HepG2 (cell line): ENCODE results near the gene GPR33. TPM values are rescaled to one million over a fixed set of nuclear protein-coding genes. Genes with fewer than 3 reads are reported as not detected.

Source experiments
- ATAD3A ChIP-seq: sonication (generic); formaldehyde crosslinking; IDR thresholded peaks from 2 replicates; pipeline ENCODE4 v1.4.0; 2020; ENCODE audit warnings: missing genetic modification reagents
- ELF4 ChIP-seq: sonication (generic); formaldehyde crosslinking; IDR thresholded peaks from 2 replicates; pipeline ENCODE4 v1.5.0; 2020; ENCODE audit warnings: missing genetic modification reagents, mild to moderate bottlenecking, moderate library complexity, borderline replicate concordance
- FOXO1 ChIP-seq: sonication (generic); formaldehyde crosslinking; IDR thresholded peaks from 2 replicates; pipeline ENCODE4 v1.4.0; 2020; ENCODE audit warnings: missing genetic modification reagents
- GTF2F1 ChIP-seq: fragments of 150-350 bp; IDR thresholded peaks from 2 replicates; pipeline ENCODE4 v1.6.1; 2014; ENCODE audit warnings: low read length
- IKZF4 ChIP-seq: sonication (generic); formaldehyde crosslinking; IDR thresholded peaks from 2 replicates; pipeline ENCODE4 v1.5.1; 2020; ENCODE audit warnings: borderline replicate concordance, mild to moderate bottlenecking, low read depth, missing genetic modification reagents; ENCODE audit errors: not compliant biosample characterization
- MAF1 ChIP-seq: sonication (generic); formaldehyde crosslinking; IDR thresholded peaks from 2 replicates; pipeline ENCODE4 v1.5.0; 2020; ENCODE audit warnings: missing genetic modification reagents, borderline replicate concordance
- MXI1 ChIP-seq: IDR thresholded peaks from 3 replicates; pipeline ENCODE4 v1.6.1; 2012; ENCODE audit warnings: low read depth, low read length, inconsistent platforms, borderline replicate concordance
- MYC ChIP-seq: sonication (generic); formaldehyde crosslinking; IDR thresholded peaks from 2 replicates; pipeline ENCODE4 v1.9.0; 2021; ENCODE audit warnings: missing genetic modification reagents, borderline replicate concordance
- RARA ChIP-seq: IDR thresholded peaks from 2 replicates; pipeline ENCODE4 v1.6.1; 2016; ENCODE audit warnings: missing genetic modification reagents, missing compliant biosample characterization
- RFX5 ChIP-seq: IDR thresholded peaks from 2 replicates; pipeline ENCODE4 v1.6.1; 2011; ENCODE audit warnings: low read depth, low read length, improper control_type of control experiment
- SP5 ChIP-seq: IDR thresholded peaks from 2 replicates; pipeline ENCODE4 v1.6.1; 2016; ENCODE audit warnings: low read depth, borderline replicate concordance
- TMF1 ChIP-seq: sonication (generic); formaldehyde crosslinking; IDR thresholded peaks from 2 replicates; pipeline ENCODE4 v1.8.1; 2022; ENCODE audit warnings: low read depth, missing genetic modification reagents
- XRCC5 ChIP-seq: fragments of 200-400 bp; formaldehyde crosslinking; optimal IDR thresholded peaks from 2 replicates; pipeline ENCODE3; 2017; ENCODE audit warnings: mild to moderate bottlenecking, low read length
- ZBTB7B ChIP-seq: sonication (generic); formaldehyde crosslinking; IDR thresholded peaks from 2 replicates; pipeline ENCODE4 v1.4.0; 2020; ENCODE audit warnings: missing genetic modification reagents
- ZFAT ChIP-seq: sonication (generic); formaldehyde crosslinking; conservative IDR thresholded peaks from 2 replicates; pipeline ENCODE4 v1.8.1; 2023; ENCODE audit warnings: missing genetic modification reagents, inconsistent platforms
- ZFP36L1 ChIP-seq: sonication (generic); formaldehyde crosslinking; IDR thresholded peaks from 2 replicates; pipeline ENCODE4 v1.8.0; 2022; ENCODE audit warnings: mild to moderate bottlenecking, missing genetic modification reagents, moderate library complexity
- ZNF441 ChIP-seq: sonication (generic); formaldehyde crosslinking; IDR thresholded peaks from 2 replicates; pipeline ENCODE4 v1.7.0; 2021; ENCODE audit warnings: missing genetic modification reagents, borderline replicate concordance
- ZNF589 ChIP-seq: sonication (generic); formaldehyde crosslinking; conservative IDR thresholded peaks from 2 replicates; pipeline ENCODE4 v1.8.0; 2022; ENCODE audit warnings: mild to moderate bottlenecking, moderate library complexity, missing genetic modification reagents
- ZNF619 ChIP-seq: sonication (generic); formaldehyde crosslinking; IDR thresholded peaks from 2 replicates; pipeline ENCODE4 v1.4.0; 2020; ENCODE audit warnings: mild to moderate bottlenecking, missing genetic modification reagents
- polyA plus RNA-seq, 8 experiments: library from polyadenylated mRNA; depleted of rRNA in 3 of 8; stranded (reverse) in 7 of 8; unstranded in 1 of 8; fragments of >200 nt; fragmentation: Illumina TruSeq in 4 of 8; extraction: Trizol in 4 of 8; gene quantifications; 2 replicates each; pipeline versions ENCODE4 v1.2.1 to v1.2.3, GENCODE V29; 2011 to 2016; ENCODE audit warnings: low read depth in 4 of 8, missing spikeins in 1 of 8, mixed read lengths in 1 of 8; ENCODE audit not compliant: insufficient read depth in 1 of 8
- total RNA-seq, 5 experiments: library from RNA; depleted of rRNA; stranded (reverse); fragments of >200 nt; fragmentation: Illumina TruSeq; extraction: Trizol; gene quantifications; 2 replicates each; pipeline ENCODE4 v1.2.3, GENCODE V29; 2016; ENCODE audit warnings: low read depth in 1 of 5
- TF ChIP-seq, protein P1 (sequence below): sonication (generic); formaldehyde crosslinking; conservative IDR thresholded peaks from 2 replicates; pipeline ENCODE4 v1.4.0; 2020; ENCODE audit warnings: mild to moderate bottlenecking, missing genetic modification reagents, moderate library complexity
- TF ChIP-seq, protein P2 (sequence below): sonication (generic); formaldehyde crosslinking; IDR thresholded peaks from 2 replicates; pipeline ENCODE4 v1.5.0; 2020; ENCODE audit warnings: missing genetic modification reagents, mild to moderate bottlenecking, borderline replicate concordance
- TF ChIP-seq, protein P3 (sequence below): IDR thresholded peaks from 2 replicates; pipeline ENCODE4 v1.6.1; 2016; ENCODE audit warnings: missing genetic modification reagents, missing compliant biosample characterization
- TF ChIP-seq, protein P4 (sequence below): sonication (generic); formaldehyde crosslinking; IDR thresholded peaks from 2 replicates; pipeline ENCODE4 v1.5.0; 2020; ENCODE audit warnings: mild to moderate bottlenecking, missing genetic modification reagents
- TF ChIP-seq, protein P5 (sequence below): sonication (generic); formaldehyde crosslinking; IDR thresholded peaks from 2 replicates; pipeline ENCODE4 v1.5.0; 2020; ENCODE audit warnings: missing genetic modification reagents

GPR33 gene
- total and polyA plus RNA-seq, 2 of the 13 experiments (the other 11 are each of a cell fraction or from before 2014, with no cell fraction given) = not detected

DNA sequence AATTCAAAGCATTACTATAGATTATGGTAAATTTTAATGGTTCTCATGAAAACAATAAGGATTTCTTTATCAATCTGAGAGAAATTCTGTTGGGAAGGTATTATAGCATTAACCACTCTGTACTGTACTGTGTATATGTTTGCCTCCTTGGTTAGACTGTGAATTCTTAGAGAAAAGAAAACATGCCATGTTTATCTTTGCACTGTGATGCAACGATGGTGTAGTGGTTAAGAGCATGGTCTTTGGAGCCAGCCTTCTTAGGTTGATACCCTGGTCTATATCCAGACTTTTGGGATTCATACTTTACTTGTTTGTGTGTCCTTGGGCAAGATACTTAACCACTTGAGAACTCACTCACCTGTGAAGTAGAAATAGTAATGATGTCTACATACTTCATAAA is 41.2 kb upstream of the GPR33 start (continued):
- TF ChIP-seq, protein P1, sequence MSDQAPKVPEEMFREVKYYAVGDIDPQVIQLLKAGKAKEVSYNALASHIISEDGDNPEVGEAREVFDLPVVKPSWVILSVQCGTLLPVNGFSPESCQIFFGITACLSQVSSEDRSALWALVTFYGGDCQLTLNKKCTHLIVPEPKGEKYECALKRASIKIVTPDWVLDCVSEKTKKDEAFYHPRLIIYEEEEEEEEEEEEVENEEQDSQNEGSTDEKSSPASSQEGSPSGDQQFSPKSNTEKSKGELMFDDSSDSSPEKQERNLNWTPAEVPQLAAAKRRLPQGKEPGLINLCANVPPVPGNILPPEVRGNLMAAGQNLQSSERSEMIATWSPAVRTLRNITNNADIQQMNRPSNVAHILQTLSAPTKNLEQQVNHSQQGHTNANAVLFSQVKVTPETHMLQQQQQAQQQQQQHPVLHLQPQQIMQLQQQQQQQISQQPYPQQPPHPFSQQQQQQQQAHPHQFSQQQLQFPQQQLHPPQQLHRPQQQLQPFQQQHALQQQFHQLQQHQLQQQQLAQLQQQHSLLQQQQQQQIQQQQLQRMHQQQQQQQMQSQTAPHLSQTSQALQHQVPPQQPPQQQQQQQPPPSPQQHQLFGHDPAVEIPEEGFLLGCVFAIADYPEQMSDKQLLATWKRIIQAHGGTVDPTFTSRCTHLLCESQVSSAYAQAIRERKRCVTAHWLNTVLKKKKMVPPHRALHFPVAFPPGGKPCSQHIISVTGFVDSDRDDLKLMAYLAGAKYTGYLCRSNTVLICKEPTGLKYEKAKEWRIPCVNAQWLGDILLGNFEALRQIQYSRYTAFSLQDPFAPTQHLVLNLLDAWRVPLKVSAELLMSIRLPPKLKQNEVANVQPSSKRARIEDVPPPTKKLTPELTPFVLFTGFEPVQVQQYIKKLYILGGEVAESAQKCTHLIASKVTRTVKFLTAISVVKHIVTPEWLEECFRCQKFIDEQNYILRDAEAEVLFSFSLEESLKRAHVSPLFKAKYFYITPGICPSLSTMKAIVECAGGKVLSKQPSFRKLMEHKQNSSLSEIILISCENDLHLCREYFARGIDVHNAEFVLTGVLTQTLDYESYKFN (CRISPR knock-in tag) = peak; percentile 82
- TF ChIP-seq, protein P2, sequence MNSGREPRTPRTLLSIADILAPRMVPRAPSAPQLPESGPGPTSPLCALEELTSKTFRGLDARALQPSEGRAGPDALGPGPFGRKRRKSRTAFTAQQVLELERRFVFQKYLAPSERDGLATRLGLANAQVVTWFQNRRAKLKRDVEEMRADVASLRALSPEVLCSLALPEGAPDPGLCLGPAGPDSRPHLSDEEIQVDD (CRISPR knock-in tag) = no peak
- TF ChIP-seq ELF4 (CRISPR knock-in tag) = no peak
- TF ChIP-seq, protein P3, sequence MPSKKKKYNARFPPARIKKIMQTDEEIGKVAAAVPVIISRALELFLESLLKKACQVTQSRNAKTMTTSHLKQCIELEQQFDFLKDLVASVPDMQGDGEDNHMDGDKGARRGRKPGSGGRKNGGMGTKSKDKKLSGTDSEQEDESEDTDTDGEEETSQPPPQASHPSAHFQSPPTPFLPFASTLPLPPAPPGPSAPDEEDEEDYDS (CRISPR knock-in tag) = 0 out of 2 replicates have a peak, but pooled peaks have one; percentile 33
- TF ChIP-seq IKZF4 (CRISPR knock-in tag) = no peak
- TF ChIP-seq XRCC5 = no peak
- no peak for TF ChIP-seq MAF1
- TF ChIP-seq ZFAT (CRISPR knock-in tag) = no peak
- TF ChIP-seq RARA (CRISPR knock-in tag) = peak; percentile 51
- TF ChIP-seq ZNF589 (CRISPR knock-in tag) = no peak
- no peak for TF ChIP-seq MXI1
- TF ChIP-seq MYC = no peak
- TF ChIP-seq FOXO1 = peak; percentile 82; the same call in 1 of the 2 replicates
- no peak for TF ChIP-seq ZNF619 (CRISPR knock-in tag)
- TF ChIP-seq, protein P4, sequence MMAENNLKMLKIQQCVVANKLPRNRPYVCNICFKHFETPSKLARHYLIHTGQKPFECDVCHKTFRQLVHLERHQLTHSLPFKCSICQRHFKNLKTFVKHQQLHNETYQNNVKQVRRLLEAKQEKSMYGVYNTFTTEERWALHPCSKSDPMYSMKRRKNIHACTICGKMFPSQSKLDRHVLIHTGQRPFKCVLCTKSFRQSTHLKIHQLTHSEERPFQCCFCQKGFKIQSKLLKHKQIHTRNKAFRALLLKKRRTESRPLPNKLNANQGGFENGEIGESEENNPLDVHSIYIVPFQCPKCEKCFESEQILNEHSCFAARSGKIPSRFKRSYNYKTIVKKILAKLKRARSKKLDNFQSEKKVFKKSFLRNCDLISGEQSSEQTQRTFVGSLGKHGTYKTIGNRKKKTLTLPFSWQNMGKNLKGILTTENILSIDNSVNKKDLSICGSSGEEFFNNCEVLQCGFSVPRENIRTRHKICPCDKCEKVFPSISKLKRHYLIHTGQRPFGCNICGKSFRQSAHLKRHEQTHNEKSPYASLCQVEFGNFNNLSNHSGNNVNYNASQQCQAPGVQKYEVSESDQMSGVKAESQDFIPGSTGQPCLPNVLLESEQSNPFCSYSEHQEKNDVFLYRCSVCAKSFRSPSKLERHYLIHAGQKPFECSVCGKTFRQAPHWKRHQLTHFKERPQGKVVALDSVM (CRISPR knock-in tag) = no peak
- TF ChIP-seq ATAD3A (CRISPR knock-in tag) = no peak
- TF ChIP-seq ZNF441 (CRISPR knock-in tag) = no peak
- TF ChIP-seq, protein P5, sequence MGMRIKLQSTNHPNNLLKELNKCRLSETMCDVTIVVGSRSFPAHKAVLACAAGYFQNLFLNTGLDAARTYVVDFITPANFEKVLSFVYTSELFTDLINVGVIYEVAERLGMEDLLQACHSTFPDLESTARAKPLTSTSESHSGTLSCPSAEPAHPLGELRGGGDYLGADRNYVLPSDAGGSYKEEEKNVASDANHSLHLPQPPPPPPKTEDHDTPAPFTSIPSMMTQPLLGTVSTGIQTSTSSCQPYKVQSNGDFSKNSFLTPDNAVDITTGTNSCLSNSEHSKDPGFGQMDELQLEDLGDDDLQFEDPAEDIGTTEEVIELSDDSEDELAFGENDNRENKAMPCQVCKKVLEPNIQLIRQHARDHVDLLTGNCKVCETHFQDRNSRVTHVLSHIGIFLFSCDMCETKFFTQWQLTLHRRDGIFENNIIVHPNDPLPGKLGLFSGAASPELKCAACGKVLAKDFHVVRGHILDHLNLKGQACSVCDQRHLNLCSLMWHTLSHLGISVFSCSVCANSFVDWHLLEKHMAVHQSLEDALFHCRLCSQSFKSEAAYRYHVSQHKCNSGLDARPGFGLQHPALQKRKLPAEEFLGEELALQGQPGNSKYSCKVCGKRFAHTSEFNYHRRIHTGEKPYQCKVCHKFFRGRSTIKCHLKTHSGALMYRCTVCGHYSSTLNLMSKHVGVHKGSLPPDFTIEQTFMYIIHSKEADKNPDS (CRISPR knock-in tag) = no peak
- TF ChIP-seq ZBTB7B (CRISPR knock-in tag) = 0 out of 2 replicates have a peak, but pooled peaks have one; percentile 22
- no peak for TF ChIP-seq TMF1 (CRISPR knock-in tag)
- TF ChIP-seq ZFP36L1 (CRISPR knock-in tag) = 0 out of 2 replicates have a peak, but pooled peaks have one; percentile 20
- no peak for TF ChIP-seq SP5 (CRISPR knock-in tag)
- TF ChIP-seq GTF2F1 = no peak
- no peak for TF ChIP-seq RFX5
